CD14-positive monocyte (primary cell): ENCODE measurements around the gene PFN3. TPM values are rescaled to one million over a fixed set of nuclear protein-coding genes. Genes with fewer than 3 reads are reported as not detected.
A peak's percentile ranks its signal among the peaks of the same experiment; 100 is the strongest.

ENCODE experiments used
- DNase-seq, 3 donors: peaks; one replicate each; pipeline ENCODE4 v3.0.0-alpha.2; 2011 to 2022
- H2AFZ ChIP-seq: 2 replicates; pipeline ENCODE4 v1.6.0; 2012; ENCODE audit warnings: mild to moderate bottlenecking, low read depth, low read length, inconsistent platforms; ENCODE audit not compliant: insufficient read depth, poor library complexity, severe bottlenecking
- H3K27ac ChIP-seq, 2 donors: 1 replicate in 1 of 2; 2 replicates in 1 of 2; pipeline ENCODE4 v1.5.1; 2012 to 2013; ENCODE audit warnings: low read length in 2 of 2, control low read depth in 1 of 2, inconsistent platforms in 1 of 2, low read depth in 1 of 2, mild to moderate bottlenecking in 1 of 2
- H3K27me3 ChIP-seq, 2 donors: one replicate each; pipeline versions ENCODE4 v1.6.0 to v1.6.1; 2011 to 2013; ENCODE audit warnings: low read length in 2 of 2; ENCODE audit not compliant: control insufficient read depth in 2 of 2, insufficient read depth in 2 of 2
- H3K36me3 ChIP-seq, 2 donors: replicated peaks in 1 of 2; 1 replicate in 1 of 2; 2 replicates in 1 of 2; pipeline versions ENCODE4 v1.5.1 to v1.6.1; 2012 to 2013; ENCODE audit warnings: low read length in 2 of 2, control low read depth in 1 of 2, inconsistent platforms in 1 of 2, mild to moderate bottlenecking in 1 of 2; ENCODE audit not compliant: insufficient read depth in 2 of 2, control insufficient read depth in 1 of 2
- H3K4me1 ChIP-seq, 2 donors: 1 replicate in 1 of 2; 2 replicates in 1 of 2; pipeline versions ENCODE4 v1.5.1 to v1.6.1; 2012 to 2013; ENCODE audit warnings: low read length in 2 of 2, control low read depth in 1 of 2, inconsistent platforms in 1 of 2, mild to moderate bottlenecking in 1 of 2, moderate library complexity in 1 of 2; ENCODE audit not compliant: insufficient read depth in 2 of 2, control insufficient read depth in 1 of 2
- H3K4me2 ChIP-seq: replicated peaks from 2 replicates; pipeline ENCODE3; 2012; ENCODE audit warnings: low read length, moderate library complexity, mild to moderate bottlenecking; ENCODE audit not compliant: poor library complexity, severe bottlenecking; ENCODE audit errors: extremely low read depth
- H3K4me3 ChIP-seq, 3 experiments: fragments of 200-600 bp in 1 of 3; sonication (generic) in 1 of 3; replicated peaks in 1 of 3; 1 replicate in 2 of 3; 2 replicates in 1 of 3; pipeline ENCODE4 v1.5.1; 2011 to 2013; ENCODE audit warnings: low read length in 3 of 3, mild to moderate bottlenecking in 3 of 3, control low read depth in 2 of 3, low read depth in 2 of 3, inconsistent platforms in 1 of 3, moderate library complexity in 1 of 3
- H3K79me2 ChIP-seq: 2 replicates; pipeline ENCODE4 v1.6.0; 2012; ENCODE audit warnings: mild to moderate bottlenecking, control low read depth, inconsistent platforms, low read length, moderate library complexity; ENCODE audit not compliant: insufficient read depth
- H3K9ac ChIP-seq: 2 replicates; pipeline ENCODE4 v1.6.0; 2017; ENCODE audit warnings: low read length, mild to moderate bottlenecking; ENCODE audit not compliant: insufficient read depth, poor library complexity, severe bottlenecking
- H3K9me3 ChIP-seq, 2 donors: replicated peaks in 1 of 2; 1 replicate in 1 of 2; 2 replicates in 1 of 2; pipeline versions ENCODE4 v1.5.1 to v1.6.1; 2012 to 2013; ENCODE audit warnings: low read length in 2 of 2, control low read depth in 1 of 2; ENCODE audit not compliant: control insufficient read depth in 1 of 2, insufficient read depth in 1 of 2
- H4K20me1 ChIP-seq: 2 replicates; pipeline ENCODE4 v1.6.0; 2012; ENCODE audit warnings: mild to moderate bottlenecking, low read length, control low read depth, moderate library complexity; ENCODE audit not compliant: insufficient read depth
- H3K27ac Mint-ChIP-seq, 7 donors: one replicate each; pipeline ENCODE4 v1.8.0; 2020; ENCODE audit warnings: mild to moderate bottlenecking in 7 of 7, mixed read lengths in 7 of 7, moderate library complexity in 6 of 7, inconsistent platforms in 2 of 7
- H3K27me3 Mint-ChIP-seq, 3 donors: one replicate each; pipeline ENCODE4 v1.8.0; 2021 to 2022; ENCODE audit warnings: low read depth in 3 of 3, mild to moderate bottlenecking in 3 of 3, mixed read lengths in 3 of 3, moderate library complexity in 3 of 3, inconsistent platforms in 1 of 3
- H3K36me3 Mint-ChIP-seq, 2 donors: one replicate each; pipeline ENCODE4 v1.8.0; 2020; ENCODE audit warnings: mixed read lengths in 2 of 2, inconsistent platforms in 1 of 2, mild to moderate bottlenecking in 1 of 2
- H3K4me1 Mint-ChIP-seq: one replicate; pipeline ENCODE4 v1.8.0; 2020; ENCODE audit warnings: mild to moderate bottlenecking, mixed read lengths
- H3K4me3 Mint-ChIP-seq, 2 donors: one replicate each; pipeline ENCODE4 v1.8.0; 2020; ENCODE audit warnings: mild to moderate bottlenecking in 2 of 2, mixed read lengths in 2 of 2, moderate library complexity in 1 of 2
- H3K9me3 Mint-ChIP-seq, 7 donors: one replicate each; pipeline ENCODE4 v1.8.0; 2020 to 2022; ENCODE audit warnings: mixed read lengths in 7 of 7, mild to moderate bottlenecking in 6 of 7, moderate library complexity in 6 of 7, inconsistent platforms in 2 of 7
- WGBS: methylation state at CpG from one replicate; pipeline ENCODE4 v1.1.5; 2013; ENCODE audit warnings: missing lambda C conversion rate; ENCODE audit not compliant: insufficient coverage; 5-methylcytosine and 5-hydroxymethylcytosine counted together
- intact Hi-C, 2 donors: fragments of 100-400 bp; cut with micrococcal nuclease; formaldehyde crosslinking; loops; one replicate each; pipeline versions ENCODE4 v1.15.0 to v1.15.1; 2023
- polyA plus RNA-seq, 3 donors: library from polyadenylated mRNA; depleted of rRNA in 1 of 3; unstranded in 2 of 3; stranded (reverse) in 1 of 3; fragments of 300-500 nt in 2 of 3; fragments of >200 nt in 1 of 3; fragmentation: Illumina TruSeq in 2 of 3; gene quantifications; 1 replicate in 2 of 3; 2 replicates in 1 of 3; pipeline ENCODE4 v1.2.3, GENCODE V29; 2012 to 2021
- TF ChIP-seq, protein P1 (sequence below): fragments of 200-600 bp; IDR thresholded peaks from one replicate; pipeline ENCODE4 v1.8.0; 2022; ENCODE audit warnings: antibody characterized with exemption, mild to moderate bottlenecking

Gene PFN3
- polyA plus RNA-seq, 3 donors = not detected

DNA sequence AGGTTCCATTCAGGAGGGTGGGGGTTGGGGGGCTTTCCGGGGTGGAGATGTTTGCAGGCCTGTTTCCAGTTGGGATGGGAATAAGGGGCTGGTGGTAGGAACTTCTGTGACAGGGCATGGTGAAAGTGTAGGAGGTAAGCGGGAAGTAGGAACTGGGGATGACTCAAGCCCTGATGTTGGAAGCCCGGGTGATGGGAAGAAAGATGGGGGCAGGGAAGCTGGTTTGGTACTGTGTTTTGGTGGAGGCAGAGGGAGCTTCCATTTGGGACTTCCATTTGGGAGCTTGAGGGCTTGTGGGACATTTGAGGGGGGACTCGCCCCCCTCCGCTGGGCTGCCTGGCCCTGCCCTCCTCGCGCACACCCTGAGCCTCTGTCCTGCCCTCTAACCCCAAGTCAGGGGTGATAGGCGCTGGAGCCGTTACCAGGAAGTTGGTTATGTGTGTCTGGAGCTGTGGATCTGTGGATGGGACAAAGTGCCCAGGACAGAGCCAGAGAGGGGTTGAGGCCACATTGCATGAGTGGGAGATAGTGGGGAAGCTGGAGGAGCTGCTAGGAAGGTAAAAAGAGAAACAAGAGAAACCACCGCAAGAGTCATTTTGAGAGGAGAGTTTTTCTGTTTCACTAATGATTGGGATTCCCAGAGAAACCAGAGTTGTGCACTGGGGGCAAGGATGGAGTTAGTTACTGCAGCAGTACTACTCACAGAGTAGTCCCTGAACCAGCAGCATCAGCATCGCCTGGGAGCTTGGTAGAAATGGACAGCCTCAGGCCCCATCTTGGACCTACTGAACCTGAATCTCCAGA, 36.1 kb downstream of the PFN3 start:
- Mint-ChIP-seq H3K9me3 (peaks cover 0 to 2% (median 0%) of the 10 kb centered on the region in 7 donors), H3K4me3 (no peak overlapping the region), H3K27me3 (peaks cover 0 to 3% (median 2%) of the 10 kb centered on the region in 3 donors), H3K36me3 (peaks cover 41 to 60% of the 10 kb centered on the region in 2 donors), H3K27ac (peak overlapping the region in 2 of 7 donors; percentile 35 to 70), H3K4me1 (peaks cover 72% of the 10 kb centered on the region)
- Histone ChIP-seq H3K4me1 (peaks cover 50 to 66% of the 10 kb centered on the region in 2 donors), H3K9me3 (no peaks in the 10 kb centered on the region), H3K27ac (no peak overlapping the region), H2AFZ (no peak overlapping the region), H3K36me3 (peaks cover 44 to 57% of the 10 kb centered on the region in 2 donors), H3K27me3 (no peaks in the 10 kb centered on the region), H3K4me2 (peak overlapping the region; percentile 81), H3K4me3 (no peak overlapping the region), H3K9ac (no peak overlapping the region), H4K20me1 (peaks cover 97% of the 10 kb centered on the region), H3K79me2 (peaks cover 68% of the 10 kb centered on the region)
- TF ChIP-seq, protein P1, sequence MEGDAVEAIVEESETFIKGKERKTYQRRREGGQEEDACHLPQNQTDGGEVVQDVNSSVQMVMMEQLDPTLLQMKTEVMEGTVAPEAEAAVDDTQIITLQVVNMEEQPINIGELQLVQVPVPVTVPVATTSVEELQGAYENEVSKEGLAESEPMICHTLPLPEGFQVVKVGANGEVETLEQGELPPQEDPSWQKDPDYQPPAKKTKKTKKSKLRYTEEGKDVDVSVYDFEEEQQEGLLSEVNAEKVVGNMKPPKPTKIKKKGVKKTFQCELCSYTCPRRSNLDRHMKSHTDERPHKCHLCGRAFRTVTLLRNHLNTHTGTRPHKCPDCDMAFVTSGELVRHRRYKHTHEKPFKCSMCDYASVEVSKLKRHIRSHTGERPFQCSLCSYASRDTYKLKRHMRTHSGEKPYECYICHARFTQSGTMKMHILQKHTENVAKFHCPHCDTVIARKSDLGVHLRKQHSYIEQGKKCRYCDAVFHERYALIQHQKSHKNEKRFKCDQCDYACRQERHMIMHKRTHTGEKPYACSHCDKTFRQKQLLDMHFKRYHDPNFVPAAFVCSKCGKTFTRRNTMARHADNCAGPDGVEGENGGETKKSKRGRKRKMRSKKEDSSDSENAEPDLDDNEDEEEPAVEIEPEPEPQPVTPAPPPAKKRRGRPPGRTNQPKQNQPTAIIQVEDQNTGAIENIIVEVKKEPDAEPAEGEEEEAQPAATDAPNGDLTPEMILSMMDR = no peak
- intact Hi-C loops = no loop called here
- 62% methylated on average over 5 of the region's 11 CpGs for whole genome bisulfite sequencing
- DNase-seq = no peak

DNA sequence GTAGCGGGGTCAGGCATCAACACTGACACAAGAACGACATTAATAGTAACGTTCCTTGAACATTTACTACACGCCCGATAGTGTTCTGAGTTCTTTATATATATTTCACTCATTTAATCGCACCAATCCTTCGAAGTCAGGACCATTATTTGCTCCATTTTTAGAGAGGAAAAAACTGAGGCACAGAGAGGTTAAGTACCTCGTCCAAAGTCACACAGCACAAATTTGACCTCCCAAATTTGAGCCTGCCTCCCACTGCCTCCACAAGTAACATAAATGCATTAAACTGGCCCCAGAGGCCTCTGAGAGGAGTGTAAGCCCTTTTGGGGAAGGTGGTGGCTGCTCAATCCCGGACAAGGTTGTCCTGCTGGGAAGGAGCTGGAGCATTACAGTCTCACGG, 36.9 kb downstream of the PFN3 start:
- Mint-ChIP-seq H3K27ac (no peak overlapping the region), H3K36me3 (peaks cover 38 to 60% of the 10 kb centered on the region in 2 donors), H3K27me3 (peaks cover 0 to 3% (median 2%) of the 10 kb centered on the region in 3 donors), H3K4me1 (peaks cover 72% of the 10 kb centered on the region), H3K4me3 (peak overlapping the region; percentile 76 to 87), H3K9me3 (peaks cover 0 to 2% (median 0%) of the 10 kb centered on the region in 7 donors)
- Histone ChIP-seq H3K4me3 (peak overlapping the region in 1 of 3 experiments; percentile 76), H3K79me2 (peaks cover 76% of the 10 kb centered on the region), H3K36me3 (peaks cover 36 to 49% of the 10 kb centered on the region in 2 donors), H3K4me1 (peaks cover 58 to 67% of the 10 kb centered on the region in 2 donors), H3K27ac (no peak overlapping the region), H4K20me1 (peaks cover 97% of the 10 kb centered on the region), H3K27me3 (no peaks in the 10 kb centered on the region), H2AFZ (no peak overlapping the region), H3K9me3 (no peaks in the 10 kb centered on the region), H3K9ac (peak overlapping the region; percentile 55), H3K4me2 (peak overlapping the region; percentile 81)
- WGBS = no CpG with 5 or more reads among the region's 10 CpGs
- no peak for DNase-seq
- TF ChIP-seq, protein P1 = no peak
- intact Hi-C loops = no loop called here
